HCT116 (cell line): ENCODE results near the gene EEA1. TPM values are rescaled to one million over a fixed set of nuclear protein-coding genes. Genes with fewer than 3 reads are reported as not detected.

Experiments used
- ATAC-seq: fragments of 200-7000 bp; cut with Tn5 transposase; 2 replicates; pipeline ENCODE4 v1.9.1; 2020; ENCODE audit warnings: mild to moderate bottlenecking, moderate library complexity
- BruUV-seq: library from RNA; stranded (reverse); fragments of 400-500 nt; replicated peaks from 2 replicates; lab custom pipeline; 2021; lab: Mats Ljungman, UMichigan
- CTCF ChIA-PET: fragments of 300-600 bp; sonication (Branson Sonifier 250); formaldehyde crosslinking; loops from one replicate; lab custom pipeline; 2021; ENCODE audit warnings: antibody characterized with exemption; lab: Charles Lee
- POLR2A ChIA-PET: fragments of 300-600, 350-600 bp; sonication (Branson Sonifier 250); formaldehyde crosslinking; loops from one replicate; lab custom pipeline; 2021; ENCODE audit warnings: antibody characterized with exemption; lab: Charles Lee
- RAD21 ChIA-PET, 2 experiments: fragments of 300-600 bp; sonication (Branson Sonifier 250); formaldehyde crosslinking; loops; one replicate each; lab custom pipeline; 2023; ENCODE audit warnings: low total read pairs in 2 of 2; ENCODE audit not compliant: uncharacterized antibody in 2 of 2, unreplicated experiment in 2 of 2, low non-redundant PET in 1 of 2; lab: Charles Lee
- DNase-seq: peaks from one replicate; pipeline ENCODE4 v3.0.0-alpha.2; 2010; ENCODE audit warnings: low read depth, low spot score
- H2AFZ ChIP-seq: fragments of 200-600 bp; shearing (Covaris generic), sonication (generic); 2 replicates; pipeline ENCODE4 v1.6.1; 2017; ENCODE audit warnings: low read depth, mixed run types, mixed read lengths, antibody characterized with exemption, low read length; ENCODE audit not compliant: poor library complexity, severe bottlenecking
- H3K27ac ChIP-seq: 2 replicates; pipeline ENCODE4 v1.5.1; 2012; ENCODE audit warnings: low read depth, low read length
- H3K27me3 ChIP-seq: fragments of 200-600 bp; sonication (generic); 2 replicates; pipeline ENCODE4 v1.6.1; 2016; ENCODE audit warnings: mixed run types, low read length, mixed read lengths; ENCODE audit not compliant: insufficient read depth
- H3K36me3 ChIP-seq, 2 experiments: fragments of 200-500 bp in 1 of 2; fragments of 200-600 bp in 1 of 2; sonication (Bioruptor generic) in 1 of 2; sonication (generic) in 1 of 2; 2 replicates each; pipeline versions ENCODE4 v1.5.1 to v1.6.1; 2014 to 2016; ENCODE audit warnings: low read length in 2 of 2, inconsistent platforms in 1 of 2, mixed read lengths in 1 of 2, mixed run types in 1 of 2; ENCODE audit not compliant: insufficient read depth in 2 of 2, control insufficient read depth in 1 of 2
- H3K4me1 ChIP-seq, 2 experiments: fragments of 200-600 bp in 1 of 2; sonication (generic) in 1 of 2; 2 replicates each; pipeline versions ENCODE4 v1.5.1 to v1.6.1; 2012 to 2017; ENCODE audit warnings: low read length in 2 of 2, inconsistent platforms in 1 of 2, mild to moderate bottlenecking in 1 of 2, mixed read lengths in 1 of 2, mixed run types in 1 of 2, moderate library complexity in 1 of 2; ENCODE audit not compliant: insufficient read depth in 2 of 2, control insufficient read depth in 1 of 2
- H3K4me2 ChIP-seq: fragments of 200-600 bp; sonication (generic); 2 replicates; pipeline ENCODE4 v1.6.1; 2017; ENCODE audit warnings: mixed run types, low read length, mixed read lengths
- H3K4me3 ChIP-seq, 2 experiments: fragments of 200-600 bp in 1 of 2; sonication (generic) in 1 of 2; replicated peaks in 1 of 2; 2 replicates each; pipeline ENCODE4 v1.5.1; 2011 to 2016; ENCODE audit warnings: low read length in 2 of 2, control low read depth in 1 of 2, low read depth in 1 of 2, mild to moderate bottlenecking in 1 of 2, mixed read lengths in 1 of 2, mixed run types in 1 of 2
- H3K79me2 ChIP-seq: fragments of 200-600 bp; sonication (generic); 2 replicates; pipeline ENCODE4 v1.6.1; 2017; ENCODE audit warnings: mild to moderate bottlenecking, mixed run types, low read length, moderate library complexity, mixed read lengths; ENCODE audit not compliant: insufficient read depth
- H3K9ac ChIP-seq: fragments of 200-600 bp; sonication (generic); 2 replicates; pipeline ENCODE4 v1.6.1; 2016; ENCODE audit warnings: low read length, mixed read lengths
- H3K9me2 ChIP-seq: fragments of 200-600 bp; sonication (generic), shearing (Covaris generic); 2 replicates; pipeline ENCODE4 v1.6.1; 2017; ENCODE audit warnings: mixed run types, mild to moderate bottlenecking, moderate library complexity; ENCODE audit not compliant: insufficient read depth
- H3K9me3 ChIP-seq, 2 experiments: fragments of 200-500 bp in 1 of 2; fragments of 200-600 bp in 1 of 2; sonication (Bioruptor generic) in 1 of 2; sonication (generic) in 1 of 2; 2 replicates each; pipeline ENCODE4 v1.6.1; 2014 to 2017; ENCODE audit warnings: low read length in 2 of 2, mixed read lengths in 2 of 2, inconsistent platforms in 1 of 2, low read depth in 1 of 2, mild to moderate bottlenecking in 1 of 2, mixed run types in 1 of 2, moderate library complexity in 1 of 2; ENCODE audit not compliant: control insufficient read depth in 1 of 2, insufficient read depth in 1 of 2
- H4K20me1 ChIP-seq: fragments of 200-600 bp; sonication (generic), shearing (Covaris generic); 2 replicates; pipeline ENCODE4 v1.6.1; 2017; ENCODE audit warnings: mixed run types, mild to moderate bottlenecking, moderate library complexity; ENCODE audit not compliant: insufficient read depth
- CBX3 ChIP-seq: IDR thresholded peaks from 2 replicates; pipeline ENCODE4 v1.6.1; 2012; ENCODE audit warnings: low read depth
- CEBPB ChIP-seq: IDR thresholded peaks from 2 replicates; pipeline ENCODE4 v1.6.1; 2012; ENCODE audit warnings: low read depth
- EZH2 ChIP-seq: fragments of 200-600 bp; sonication (generic); IDR thresholded peaks from 2 replicates; pipeline ENCODE4 v1.6.1; 2017; ENCODE audit warnings: antibody characterized with exemption, mixed run types
- FOSL1 ChIP-seq: IDR thresholded peaks from 2 replicates; pipeline ENCODE4 v1.6.1; 2012; ENCODE audit warnings: low read depth
- JUND ChIP-seq: IDR thresholded peaks from 2 replicates; pipeline ENCODE4 v1.6.1; 2012
- POLR2A ChIP-seq: IDR thresholded peaks from 2 replicates; pipeline ENCODE4 v1.7.0; 2011; ENCODE audit warnings: borderline replicate concordance; ENCODE audit not compliant: insufficient read depth, insufficient read length; ENCODE audit errors: extremely low read depth
- RAD21 ChIP-seq: IDR thresholded peaks from 2 replicates; pipeline ENCODE4 v1.6.1; 2012; ENCODE audit warnings: low read depth, mild to moderate bottlenecking
- SIN3A ChIP-seq: IDR thresholded peaks from 2 replicates; pipeline ENCODE4 v1.6.1; 2012; ENCODE audit warnings: low read depth
- SRF ChIP-seq: IDR thresholded peaks from 2 replicates; pipeline ENCODE4 v1.6.1; 2012; ENCODE audit warnings: low read depth
- TCF7L2 ChIP-seq: IDR thresholded peaks from 2 replicates; pipeline ENCODE4 v1.7.0; 2011; ENCODE audit warnings: borderline replicate concordance, inconsistent platforms; ENCODE audit not compliant: insufficient read depth, insufficient read length; ENCODE audit errors: extremely low read depth
- ZFX ChIP-seq: fragments of 450-650 bp; IDR thresholded peaks from 2 replicates; pipeline ENCODE4 v1.6.1; 2017
- ZNF274 ChIP-seq: fragments of 200-500 bp; sonication (Bioruptor generic); IDR thresholded peaks from 2 replicates; pipeline ENCODE4 v1.6.1; 2014; ENCODE audit warnings: mild to moderate bottlenecking, low read depth, low read length, inconsistent platforms
- intact Hi-C: fragments of 100-400 bp; cut with micrococcal nuclease; formaldehyde crosslinking; loops from 2 replicates; pipeline ENCODE4 v1.10.0; 2022
- total RNA-seq: library from RNA; stranded (reverse); gene quantifications from one replicate; pipeline ENCODE4 v1.2.1, GENCODE V29; 2021; ENCODE audit not compliant: unreplicated experiment
- TF ChIP-seq, protein P1 (sequence below): IDR thresholded peaks from 2 replicates; pipeline ENCODE4 v1.6.1; 2012; ENCODE audit warnings: low read depth
- TF ChIP-seq, protein P2 (sequence below), 3 experiments: fragments of 200-600 bp in 1 of 3; sonication (generic) in 1 of 3; IDR thresholded peaks in 2 of 3; conservative IDR thresholded peaks in 1 of 3; 2 replicates each; pipeline ENCODE4 v1.5.1; 2012 to 2017; ENCODE audit warnings: low read depth in 2 of 3, low read length in 2 of 3, antibody characterized with exemption in 1 of 3, borderline replicate concordance in 1 of 3, control low read depth in 1 of 3, mild to moderate bottlenecking in 1 of 3, mixed read lengths in 1 of 3, mixed run types in 1 of 3, moderate library complexity in 1 of 3; ENCODE audit not compliant: insufficient read depth in 1 of 3
- TF ChIP-seq, protein P3 (sequence below): IDR thresholded peaks from 2 replicates; pipeline ENCODE4 v1.6.1; 2012
- TF ChIP-seq, protein P4 (sequence below): IDR thresholded peaks from 2 replicates; pipeline ENCODE4 v1.6.1; 2011; ENCODE audit warnings: mild to moderate bottlenecking, low read length, moderate library complexity; ENCODE audit not compliant: insufficient replicate concordance; ENCODE audit errors: extremely low read depth
- TF ChIP-seq, protein P5 (sequence below): IDR thresholded peaks from 2 replicates; pipeline ENCODE4 v1.6.1; 2012

EEA1 gene
- total RNA-seq, 1 experiment from 2014 or later: 13.8 TPM

DNA sequence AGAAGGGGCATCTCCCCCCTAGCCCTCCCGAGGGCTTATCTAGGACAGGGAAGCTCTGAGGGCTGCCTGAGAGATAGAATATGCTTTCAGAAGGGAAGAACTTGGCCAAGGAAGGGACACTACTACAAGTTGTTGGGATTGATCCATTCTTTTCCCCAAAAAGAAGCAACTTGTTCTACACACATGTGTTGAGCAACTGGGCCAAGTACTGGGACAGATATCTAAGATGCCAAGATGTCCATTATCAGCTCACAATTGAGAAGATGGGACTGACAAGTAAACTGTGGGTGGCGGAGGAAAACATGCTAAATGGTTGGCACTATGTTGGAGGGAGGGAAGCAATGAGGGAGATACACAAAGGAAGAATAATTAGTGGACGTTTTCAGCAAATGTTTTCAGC is 195.4 kb downstream of the EEA1 start:
- Histone ChIP-seq H3K4me2 (no peak overlapping the region), H3K27ac (no peak overlapping the region), H3K79me2 (no peaks in the 10 kb centered on the region), H3K36me3 (no peaks in the 10 kb centered on the region), H3K27me3 (no peaks in the 10 kb centered on the region), H3K9me2 (no peaks in the 10 kb centered on the region), H3K4me3 (no peak overlapping the region), H3K9ac (no peak overlapping the region), H4K20me1 (no peaks in the 10 kb centered on the region), H3K4me1 (no peaks in the 10 kb centered on the region; a peak in 1 of 4 replicates), H3K9me3 (no peaks in the 10 kb centered on the region), H2AFZ (no peak overlapping the region)
- ChIA-PET RAD21 (no interaction called here), CTCF (no interaction called here), POLR2A (no interaction called here)
- intact Hi-C loops: no loop called here
- BruUV-seq: no TSS peak
- ATAC-seq (no peak), DNase-seq (no peak)
- TF ChIP-seq, protein P1, sequence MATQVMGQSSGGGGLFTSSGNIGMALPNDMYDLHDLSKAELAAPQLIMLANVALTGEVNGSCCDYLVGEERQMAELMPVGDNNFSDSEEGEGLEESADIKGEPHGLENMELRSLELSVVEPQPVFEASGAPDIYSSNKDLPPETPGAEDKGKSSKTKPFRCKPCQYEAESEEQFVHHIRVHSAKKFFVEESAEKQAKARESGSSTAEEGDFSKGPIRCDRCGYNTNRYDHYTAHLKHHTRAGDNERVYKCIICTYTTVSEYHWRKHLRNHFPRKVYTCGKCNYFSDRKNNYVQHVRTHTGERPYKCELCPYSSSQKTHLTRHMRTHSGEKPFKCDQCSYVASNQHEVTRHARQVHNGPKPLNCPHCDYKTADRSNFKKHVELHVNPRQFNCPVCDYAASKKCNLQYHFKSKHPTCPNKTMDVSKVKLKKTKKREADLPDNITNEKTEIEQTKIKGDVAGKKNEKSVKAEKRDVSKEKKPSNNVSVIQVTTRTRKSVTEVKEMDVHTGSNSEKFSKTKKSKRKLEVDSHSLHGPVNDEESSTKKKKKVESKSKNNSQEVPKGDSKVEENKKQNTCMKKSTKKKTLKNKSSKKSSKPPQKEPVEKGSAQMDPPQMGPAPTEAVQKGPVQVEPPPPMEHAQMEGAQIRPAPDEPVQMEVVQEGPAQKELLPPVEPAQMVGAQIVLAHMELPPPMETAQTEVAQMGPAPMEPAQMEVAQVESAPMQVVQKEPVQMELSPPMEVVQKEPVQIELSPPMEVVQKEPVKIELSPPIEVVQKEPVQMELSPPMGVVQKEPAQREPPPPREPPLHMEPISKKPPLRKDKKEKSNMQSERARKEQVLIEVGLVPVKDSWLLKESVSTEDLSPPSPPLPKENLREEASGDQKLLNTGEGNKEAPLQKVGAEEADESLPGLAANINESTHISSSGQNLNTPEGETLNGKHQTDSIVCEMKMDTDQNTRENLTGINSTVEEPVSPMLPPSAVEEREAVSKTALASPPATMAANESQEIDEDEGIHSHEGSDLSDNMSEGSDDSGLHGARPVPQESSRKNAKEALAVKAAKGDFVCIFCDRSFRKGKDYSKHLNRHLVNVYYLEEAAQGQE: no peak
- TF ChIP-seq FOSL1: no peak
- no peak for TF ChIP-seq SIN3A
- no peak for TF ChIP-seq CEBPB
- no peak for TF ChIP-seq SRF
- TF ChIP-seq CBX3: no peak
- TF ChIP-seq, protein P2, sequence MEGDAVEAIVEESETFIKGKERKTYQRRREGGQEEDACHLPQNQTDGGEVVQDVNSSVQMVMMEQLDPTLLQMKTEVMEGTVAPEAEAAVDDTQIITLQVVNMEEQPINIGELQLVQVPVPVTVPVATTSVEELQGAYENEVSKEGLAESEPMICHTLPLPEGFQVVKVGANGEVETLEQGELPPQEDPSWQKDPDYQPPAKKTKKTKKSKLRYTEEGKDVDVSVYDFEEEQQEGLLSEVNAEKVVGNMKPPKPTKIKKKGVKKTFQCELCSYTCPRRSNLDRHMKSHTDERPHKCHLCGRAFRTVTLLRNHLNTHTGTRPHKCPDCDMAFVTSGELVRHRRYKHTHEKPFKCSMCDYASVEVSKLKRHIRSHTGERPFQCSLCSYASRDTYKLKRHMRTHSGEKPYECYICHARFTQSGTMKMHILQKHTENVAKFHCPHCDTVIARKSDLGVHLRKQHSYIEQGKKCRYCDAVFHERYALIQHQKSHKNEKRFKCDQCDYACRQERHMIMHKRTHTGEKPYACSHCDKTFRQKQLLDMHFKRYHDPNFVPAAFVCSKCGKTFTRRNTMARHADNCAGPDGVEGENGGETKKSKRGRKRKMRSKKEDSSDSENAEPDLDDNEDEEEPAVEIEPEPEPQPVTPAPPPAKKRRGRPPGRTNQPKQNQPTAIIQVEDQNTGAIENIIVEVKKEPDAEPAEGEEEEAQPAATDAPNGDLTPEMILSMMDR (IDR thresholded peaks at IDR 0.05 in 2 of 3, conservative IDR thresholded peaks at IDR 0.05 in 1 of 3; ENCODE audit: borderline replicate concordance in 1 of 3, insufficient read depth in 1 of 3, low read depth in 2 of 3, low read length in 2 of 3): no peak
- TF ChIP-seq TCF7L2: no peak
- TF ChIP-seq, protein P3, sequence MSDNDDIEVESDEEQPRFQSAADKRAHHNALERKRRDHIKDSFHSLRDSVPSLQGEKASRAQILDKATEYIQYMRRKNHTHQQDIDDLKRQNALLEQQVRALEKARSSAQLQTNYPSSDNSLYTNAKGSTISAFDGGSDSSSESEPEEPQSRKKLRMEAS: no peak
- no peak for TF ChIP-seq EZH2
- TF ChIP-seq, protein P4, sequence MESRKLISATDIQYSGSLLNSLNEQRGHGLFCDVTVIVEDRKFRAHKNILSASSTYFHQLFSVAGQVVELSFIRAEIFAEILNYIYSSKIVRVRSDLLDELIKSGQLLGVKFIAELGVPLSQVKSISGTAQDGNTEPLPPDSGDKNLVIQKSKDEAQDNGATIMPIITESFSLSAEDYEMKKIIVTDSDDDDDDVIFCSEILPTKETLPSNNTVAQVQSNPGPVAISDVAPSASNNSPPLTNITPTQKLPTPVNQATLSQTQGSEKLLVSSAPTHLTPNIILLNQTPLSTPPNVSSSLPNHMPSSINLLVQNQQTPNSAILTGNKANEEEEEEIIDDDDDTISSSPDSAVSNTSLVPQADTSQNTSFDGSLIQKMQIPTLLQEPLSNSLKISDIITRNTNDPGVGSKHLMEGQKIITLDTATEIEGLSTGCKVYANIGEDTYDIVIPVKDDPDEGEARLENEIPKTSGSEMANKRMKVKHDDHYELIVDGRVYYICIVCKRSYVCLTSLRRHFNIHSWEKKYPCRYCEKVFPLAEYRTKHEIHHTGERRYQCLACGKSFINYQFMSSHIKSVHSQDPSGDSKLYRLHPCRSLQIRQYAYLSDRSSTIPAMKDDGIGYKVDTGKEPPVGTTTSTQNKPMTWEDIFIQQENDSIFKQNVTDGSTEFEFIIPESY: no peak
- TF ChIP-seq ZFX: no peak
- no peak for TF ChIP-seq JUND
- TF ChIP-seq, protein P5, sequence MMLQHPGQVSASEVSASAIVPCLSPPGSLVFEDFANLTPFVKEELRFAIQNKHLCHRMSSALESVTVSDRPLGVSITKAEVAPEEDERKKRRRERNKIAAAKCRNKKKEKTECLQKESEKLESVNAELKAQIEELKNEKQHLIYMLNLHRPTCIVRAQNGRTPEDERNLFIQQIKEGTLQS: no peak
- no peak for TF ChIP-seq ZNF274
- TF ChIP-seq POLR2A: no peak
- no peak for TF ChIP-seq RAD21
